MCF 10A (cell line): ENCODE data around the gene GAS7. TPM values are rescaled to one million over a fixed set of nuclear protein-coding genes. Genes with fewer than 3 reads are reported as not detected.

ENCODE experiments used
- BruUV-seq: library from RNA; stranded (reverse); fragments of 400-500 nt; replicated peaks from 2 replicates; lab custom pipeline; 2021; lab: Mats Ljungman, UMichigan
- CTCF ChIA-PET: fragments of 300-600 bp; sonication (Branson Sonifier 250); formaldehyde crosslinking; extraction: SDS; loops from one replicate; lab custom pipeline; 2021; ENCODE audit warnings: antibody characterized with exemption, inconsistent platforms; lab: Yijun Ruan, JAX
- POLR2A ChIA-PET: fragments of 300-600, 350-650 bp; sonication (Branson Sonifier 250); formaldehyde crosslinking; extraction: SDS; loops from one replicate; lab custom pipeline; 2020; ENCODE audit warnings: antibody characterized with exemption, inconsistent platforms; lab: Yijun Ruan, JAX
- DNase-seq: peaks from one replicate; pipeline ENCODE4 v3.0.0-alpha.2; 2018; ENCODE audit not compliant: unreplicated experiment
- H3K27ac Mint-ChIP-seq: one replicate; pipeline ENCODE4 v1.8.0; 2022; ENCODE audit warnings: mild to moderate bottlenecking, low read depth, mixed read lengths; ENCODE audit not compliant: unreplicated experiment
- H3K27me3 Mint-ChIP-seq: one replicate; pipeline ENCODE4 v1.8.0; 2022; ENCODE audit warnings: mixed read lengths; ENCODE audit not compliant: insufficient read depth, unreplicated experiment
- H3K36me3 Mint-ChIP-seq: one replicate; pipeline ENCODE4 v1.8.0; 2022; ENCODE audit warnings: mild to moderate bottlenecking, moderate library complexity, mixed read lengths; ENCODE audit not compliant: insufficient read depth, unreplicated experiment
- H3K4me1 Mint-ChIP-seq: one replicate; pipeline ENCODE4 v1.8.0; 2022; ENCODE audit warnings: mixed read lengths; ENCODE audit not compliant: insufficient read depth, unreplicated experiment
- H3K4me3 Mint-ChIP-seq: one replicate; pipeline ENCODE4 v1.8.0; 2022; ENCODE audit warnings: mild to moderate bottlenecking, moderate library complexity, mixed read lengths; ENCODE audit not compliant: unreplicated experiment
- H3K9me3 Mint-ChIP-seq: one replicate; pipeline ENCODE4 v1.8.0; 2022; ENCODE audit warnings: mixed read lengths; ENCODE audit not compliant: unreplicated experiment
- CTCF ChIP-seq: fragments of 200-600 bp; IDR thresholded peaks from one replicate; pipeline ENCODE4 v1.8.0; 2022; ENCODE audit warnings: antibody characterized with exemption, mild to moderate bottlenecking; ENCODE audit not compliant: unreplicated experiment
- intact Hi-C: fragments of 100-400 bp; cut with micrococcal nuclease; formaldehyde crosslinking; loops from 2 replicates; pipeline ENCODE4 v1.14.1; 2022
- total RNA-seq: library from RNA; stranded (reverse); gene quantifications from 2 replicates; pipeline ENCODE4 v1.2.3, GENCODE V29; 2022

GAS7 gene
- total RNA-seq, 1 experiment from 2014 or later = not detected

GRCh38 chr17:10116753-10117420 lies 81.5 kb downstream of the GAS7 start:
- intact Hi-C loops = no loop called here
- no peak for TF ChIP-seq CTCF

GRCh38 chr17:10116267-10116666 lies 82.1 kb downstream of the GAS7 start:
- ChIA-PET CTCF (interaction anchor here (0.7 kb wide), 1 partner anchor 150 kb away, joined by 3 read pairs; no protein-coding TSS in a partner anchor), POLR2A (no interaction called here)
- no peaks in the 10 kb centered on the region for H3K36me3 Mint-ChIP-seq
- peaks cover 13% of the 10 kb centered on the region for H3K4me1 Mint-ChIP-seq
- intact Hi-C loops = no loop called here
- no peak overlapping the region for H3K4me3 Mint-ChIP-seq
- BruUV-seq = no TSS peak
- no peak for TF ChIP-seq CTCF
- DNase-seq = no peak
- H3K27me3 Mint-ChIP-seq = no peaks in the 10 kb centered on the region
- H3K9me3 Mint-ChIP-seq = peaks cover 20% of the 10 kb centered on the region
- H3K27ac Mint-ChIP-seq = no peak overlapping the region

More at GRCh38 chr17:10116753-10117420, 81.5 kb downstream of the GAS7 start:
- no peak for DNase-seq
- H3K27ac Mint-ChIP-seq = no peak overlapping the region
- peaks cover 18% of the 10 kb centered on the region for H3K9me3 Mint-ChIP-seq
- no peaks in the 10 kb centered on the region for H3K27me3 Mint-ChIP-seq
- H3K4me1 Mint-ChIP-seq = peaks cover 13% of the 10 kb centered on the region
- ChIA-PET CTCF (no interaction called here), POLR2A (no interaction called here)
- no TSS peak for BruUV-seq
- no peak overlapping the region for H3K4me3 Mint-ChIP-seq
- H3K36me3 Mint-ChIP-seq = no peaks in the 10 kb centered on the region

GRCh38 chr17:10115536-10115932 lies 82.9 kb downstream of the GAS7 start:
- Mint-ChIP-seq H3K4me1 (peaks cover 13% of the 10 kb centered on the region), H3K9me3 (peaks cover 20% of the 10 kb centered on the region), H3K27ac (no peak overlapping the region), H3K36me3 (no peaks in the 10 kb centered on the region), H3K27me3 (no peaks in the 10 kb centered on the region), H3K4me3 (peak overlapping the region; percentile 17)
- no peak for TF ChIP-seq CTCF
- DNase-seq = no peak
- no TSS peak for BruUV-seq
- intact Hi-C loops = no loop called here
- ChIA-PET CTCF (interaction anchor here (0.7 kb wide), 1 partner anchor 149 kb away, joined by 3 read pairs; no protein-coding TSS in a partner anchor), POLR2A (interaction anchor here (1.0 kb wide), 1 partner anchor 12 kb away, joined by 3 read pairs; no protein-coding TSS in a partner anchor)

- CTCF ChIA-PET = interaction anchor here (1.1 kb wide), 1 partner anchor 12 kb away, joined by 3 read pairs; no protein-coding TSS in a partner anchor
- H3K27ac Mint-ChIP-seq = peak overlapping the region; percentile 76
- no peaks in the 10 kb centered on the region for H3K36me3 Mint-ChIP-seq
- peaks cover 13% of the 10 kb centered on the region for H3K4me1 Mint-ChIP-seq
- intact Hi-C loops = no loop called here
- H3K27me3 Mint-ChIP-seq = no peaks in the 10 kb centered on the region
- POLR2A ChIA-PET = interaction anchor here (1.0 kb wide), 1 partner anchor 12 kb away, joined by 3 read pairs; no protein-coding TSS in a partner anchor
- TF ChIP-seq CTCF = no peak
- DNase-seq = peak; percentile 83
- peak overlapping the region; percentile 17 for H3K4me3 Mint-ChIP-seq
- BruUV-seq = no TSS peak
- peaks cover 20% of the 10 kb centered on the region for H3K9me3 Mint-ChIP-seq
These were observed 83.4 kb downstream of the GAS7 start for GRCh38 chr17:10114931-10115535.
